GM12878 (cell line): ENCODE data around the gene IMMP2L. TPM values are rescaled to one million over a fixed set of nuclear protein-coding genes. Genes with fewer than 3 reads are reported as not detected.
A peak's percentile ranks its signal among the peaks of the same experiment; 100 is the strongest.

Experiments
- ATAC-seq: fragments of 200-7000 bp; cut with Tn5 transposase; 3 replicates; pipeline ENCODE4 v1.9.1; 2020; ENCODE audit warnings: mild to moderate bottlenecking, moderate library complexity
- BruUV-seq: library from RNA; stranded (reverse); fragments of 400-500 nt; replicated peaks from 2 replicates; lab custom pipeline; 2021; lab: Mats Ljungman, UMichigan
- CTCF ChIA-PET: fragments of 300-600 bp; sonication (Branson Sonifier 250); formaldehyde crosslinking; extraction: SDS; loops from one replicate; lab custom pipeline; 2021; ENCODE audit warnings: inconsistent platforms; lab: Yijun Ruan, JAX
- POLR2A ChIA-PET: fragments of 350-600 bp; formaldehyde crosslinking; extraction: SDS; loops from one replicate; lab custom pipeline; 2021; ENCODE audit warnings: inconsistent platforms; lab: Charles Lee
- RAD21 ChIA-PET: fragments of 300-600 bp; sonication (Branson Sonifier 250); formaldehyde crosslinking; loops from one replicate; lab custom pipeline; 2023; ENCODE audit warnings: antibody characterized with exemption; ENCODE audit not compliant: unreplicated experiment; lab: Charles Lee
- SMC1A ChIA-PET: fragments of 300-600 bp; sonication (Branson Sonifier 250); formaldehyde crosslinking; loops from one replicate; lab custom pipeline; 2023; ENCODE audit not compliant: unreplicated experiment, uncharacterized antibody; lab: Charles Lee
- DNase-seq: peaks from one replicate; pipeline ENCODE4 v3.0.0-alpha.2; 2011; ENCODE audit warnings: low read depth, low spot score
- FAIRE-seq: peaks from 3 replicates; lab custom pipeline; 2011; peaks lifted over from hg19 to GRCh38; lab: Jason Lieb, UNC
- H2AFZ ChIP-seq: 2 replicates; pipeline ENCODE4 v1.6.0; 2011; ENCODE audit warnings: low read depth, low read length, control low read depth; ENCODE audit not compliant: control insufficient read depth
- H3K27ac ChIP-seq: 2 replicates; pipeline ENCODE4 v1.5.1; 2011; ENCODE audit warnings: control low read depth; ENCODE audit not compliant: control insufficient read depth, insufficient read depth
- H3K27me3 ChIP-seq, 2 experiments: replicated peaks in 1 of 2; 2 replicates each; pipeline versions ENCODE4 v1.6.0 to v1.6.1; 2011; ENCODE audit warnings: low read length in 1 of 2; ENCODE audit not compliant: control insufficient read depth in 2 of 2, insufficient read depth in 2 of 2
- H3K36me3 ChIP-seq, 2 experiments: 2 replicates each; pipeline ENCODE4 v1.5.1; 2011; ENCODE audit warnings: low read length in 1 of 2; ENCODE audit not compliant: control insufficient read depth in 2 of 2, insufficient read depth in 2 of 2
- H3K4me1 ChIP-seq: 2 replicates; pipeline ENCODE4 v1.6.1; 2011; ENCODE audit warnings: mild to moderate bottlenecking, low read length, moderate library complexity, mixed read lengths; ENCODE audit not compliant: control insufficient read depth, insufficient read depth
- H3K4me2 ChIP-seq: 2 replicates; pipeline ENCODE4 v1.6.0; 2011; ENCODE audit warnings: control low read depth; ENCODE audit not compliant: control insufficient read depth, insufficient read depth
- H3K4me3 ChIP-seq: fragments of 200-600 bp; sonication (generic); 2 replicates; pipeline ENCODE4 v1.5.1; 2016
- H3K79me2 ChIP-seq: 2 replicates; pipeline ENCODE4 v1.6.0; 2011; ENCODE audit warnings: low read length; ENCODE audit not compliant: control insufficient read depth, insufficient read depth
- H3K9ac ChIP-seq: 2 replicates; pipeline ENCODE4 v1.8.0; 2011; ENCODE audit warnings: low read length, control low read depth, mixed read lengths; ENCODE audit not compliant: control insufficient read depth, insufficient read depth
- H3K9me3 ChIP-seq: replicated peaks from 3 replicates; pipeline ENCODE4 v1.5.1; 2011; ENCODE audit warnings: mild to moderate bottlenecking, low read length; ENCODE audit not compliant: control insufficient read depth, insufficient read depth
- H4K20me1 ChIP-seq: 2 replicates; pipeline ENCODE4 v1.6.0; 2011; ENCODE audit not compliant: control insufficient read depth, insufficient read depth
- ATF7 ChIP-seq: fragments of 450-650 bp; IDR thresholded peaks from 2 replicates; pipeline ENCODE4 v1.6.1; 2016; ENCODE audit warnings: low read depth, mild to moderate bottlenecking
- CEBPB ChIP-seq, 2 experiments: fragments of 150-350 bp in 1 of 2; IDR thresholded peaks; 2 replicates each; pipeline ENCODE4 v1.6.1; 2012 to 2014; ENCODE audit warnings: low read depth in 2 of 2, low read length in 2 of 2, borderline replicate concordance in 1 of 2, inconsistent platforms in 1 of 2
- CREB1 ChIP-seq: IDR thresholded peaks from 2 replicates; pipeline ENCODE4 v1.6.1; 2012; ENCODE audit warnings: low read depth, mild to moderate bottlenecking, inconsistent platforms
- DPF2 ChIP-seq: fragments of 450-650 bp; IDR thresholded peaks from 2 replicates; pipeline ENCODE4 v1.6.1; 2017; ENCODE audit warnings: mild to moderate bottlenecking
- EP300 ChIP-seq, 2 experiments: fragments of 150-350 bp in 1 of 2; IDR thresholded peaks; 2 replicates each; pipeline ENCODE4 v1.6.1; 2011 to 2012; ENCODE audit warnings: low read depth in 2 of 2, low read length in 2 of 2, borderline replicate concordance in 1 of 2, improper control_type of control experiment in 1 of 2, inconsistent platforms in 1 of 2; ENCODE audit not compliant: control insufficient read depth in 1 of 2
- FOXK2 ChIP-seq: fragments of 450-650 bp; IDR thresholded peaks from 2 replicates; pipeline ENCODE4 v1.6.1; 2017; ENCODE audit warnings: mild to moderate bottlenecking, moderate library complexity
- MEF2A ChIP-seq: IDR thresholded peaks from 2 replicates; pipeline ENCODE4 v1.6.1; 2011; ENCODE audit warnings: low read depth, mild to moderate bottlenecking, low read length, moderate library complexity; ENCODE audit not compliant: insufficient read depth
- MEF2B ChIP-seq: fragments of 450-650 bp; IDR thresholded peaks from 2 replicates; pipeline ENCODE4 v1.6.1; 2018; ENCODE audit warnings: mild to moderate bottlenecking, moderate library complexity; ENCODE audit not compliant: partially characterized antibody, poor library complexity, severe bottlenecking
- NBN ChIP-seq: fragments of 450-650 bp; IDR thresholded peaks from 2 replicates; pipeline ENCODE4 v1.6.1; 2016
- NFYB ChIP-seq: IDR thresholded peaks from 2 replicates; pipeline ENCODE4 v1.6.1; 2011; ENCODE audit warnings: low read depth, mild to moderate bottlenecking, low read length, improper control_type of control experiment, moderate library complexity; ENCODE audit not compliant: insufficient read depth
- NR2F1 ChIP-seq: fragments of 450-650 bp; conservative IDR thresholded peaks from 2 replicates; pipeline ENCODE4 v1.6.1; 2017; ENCODE audit warnings: mild to moderate bottlenecking
- RAD51 ChIP-seq: fragments of 450-650 bp; IDR thresholded peaks from 2 replicates; pipeline ENCODE4 v1.6.1; 2016; ENCODE audit warnings: moderate library complexity, mild to moderate bottlenecking, inconsistent platforms
- ZNF622 ChIP-seq: fragments of 450-650 bp; IDR thresholded peaks from 2 replicates; pipeline ENCODE4 v1.6.1; 2017; ENCODE audit warnings: mild to moderate bottlenecking, inconsistent platforms
- WGBS: methylation state at CpG from one replicate; pipeline ENCODE4 v1.1.6; 2016; ENCODE audit warnings: low lambda C conversion rate; ENCODE audit not compliant: insufficient replicate concordance, insufficient coverage; ENCODE audit errors: missing lambda C conversion rate; 5-methylcytosine and 5-hydroxymethylcytosine counted together
- in situ Hi-C: fragments of 300-500 bp; cut with MboI; formaldehyde crosslinking; loops from 9 replicates; pipeline ENCODE4 v1.14.3; 2018; ENCODE audit warnings: mixed read lengths
- intact Hi-C: fragments of 100-400 bp; cut with micrococcal nuclease; formaldehyde crosslinking; loops from one replicate; pipeline ENCODE4 v1.14.2; 2022; ENCODE audit not compliant: unreplicated experiment
- polyA plus RNA-seq, 11 experiments: library from polyadenylated mRNA; depleted of rRNA in 4 of 11; unstranded in 6 of 11; stranded (reverse) in 5 of 11; fragments of >200 nt; fragmentation: Nextera tagmentation in 4 of 11; fragmentation: Illumina TruSeq in 1 of 11; extraction: Ambion mirVana in 4 of 11; extraction: Trizol in 1 of 11; gene quantifications; 1 replicate in 1 of 11; 2 replicates in 10 of 11; pipeline versions ENCODE4 v1.2.1 to v1.2.3, GENCODE V29; 2011 to 2016; ENCODE audit warnings: inconsistent platforms in 2 of 11, missing spikeins in 2 of 11, low read depth in 1 of 11
- total RNA-seq, 4 experiments: library from RNA; depleted of rRNA in 3 of 4; stranded (reverse); fragments of >200 nt in 3 of 4; fragmentation: Illumina TruSeq in 1 of 4; extraction: Trizol in 1 of 4; gene quantifications; 2 replicates each; pipeline versions ENCODE4 v1.2.1 to v1.2.3, GENCODE V29; 2013 to 2021
- TF ChIP-seq, protein P1 (sequence below): fragments of 450-650 bp; IDR thresholded peaks from 2 replicates; pipeline ENCODE4 v1.6.1; 2017; ENCODE audit warnings: mild to moderate bottlenecking, low read depth, inconsistent platforms; ENCODE audit not compliant: poor library complexity, severe bottlenecking
- TF ChIP-seq, protein P2 (sequence below): IDR thresholded peaks from 2 replicates; pipeline ENCODE4 v1.6.1; 2012; ENCODE audit warnings: low read length, inconsistent platforms
- TF ChIP-seq, protein P3 (sequence below): IDR thresholded peaks from 2 replicates; pipeline ENCODE4 v1.6.1; 2011; ENCODE audit warnings: borderline replicate concordance, low read depth, mild to moderate bottlenecking, moderate library complexity, low read length; ENCODE audit not compliant: insufficient read depth, poor library complexity, severe bottlenecking
- TF ChIP-seq, protein P4 (sequence below): IDR thresholded peaks from 2 replicates; pipeline ENCODE4 v1.6.1; 2011; ENCODE audit warnings: borderline replicate concordance, low read depth, mild to moderate bottlenecking, moderate library complexity, mixed read lengths, low read length; ENCODE audit not compliant: insufficient read depth; ENCODE audit errors: extremely low read length

The IMMP2L gene
- total and polyA plus RNA-seq, 10 of the 15 experiments (the other 5 are each of a cell fraction or from before 2014, with no cell fraction given): 12.6 to 46.3 (median 19.6) TPM

DNA sequence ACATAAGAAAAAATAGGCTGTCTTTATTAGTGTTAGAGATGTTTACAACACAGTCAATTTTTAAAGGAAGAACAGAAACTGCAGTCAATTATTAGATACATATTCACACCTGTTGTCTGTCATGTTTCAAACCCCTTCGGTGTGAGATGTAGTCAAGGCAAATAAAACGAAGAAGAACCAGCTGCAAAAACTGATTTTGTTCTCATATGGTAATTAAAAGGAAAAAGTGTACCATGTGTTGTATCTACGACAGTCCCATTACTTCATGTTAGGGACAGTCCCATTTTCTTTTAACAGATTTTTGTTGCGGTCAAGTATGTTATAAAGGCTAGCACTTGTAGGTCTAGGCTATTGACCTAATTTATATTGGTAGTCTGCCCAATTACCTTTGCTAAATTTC lies 321.9 kb downstream of the IMMP2L start:
- intact Hi-C loops: no loop called here
- no peaks in the 10 kb centered on the region for H3K27me3 ChIP-seq
- ATAC-seq: peak; percentile 79
- no peaks in the 10 kb centered on the region for H4K20me1 ChIP-seq
- SMC1A ChIA-PET: interaction anchor here (0.6 to 1.3 kb wide), 3 partner anchors 102 to 491 kb away, joined by 3 read pairs; no protein-coding TSS in a partner anchor
- no peak overlapping the region for H3K4me3 ChIP-seq
- no peaks in the 10 kb centered on the region; the same call in 2 of the 3 replicates for H3K9me3 ChIP-seq
- no peak overlapping the region for H3K9ac ChIP-seq
- no peaks in the 10 kb centered on the region for H3K79me2 ChIP-seq
- in situ Hi-C loops: no loop called here
- no peaks in the 10 kb centered on the region for H3K4me1 ChIP-seq
- peak; percentile 66 for FAIRE-seq
- H3K27ac ChIP-seq: no peak overlapping the region
- 96% methylated on average over 4 of the region's 4 CpGs for WGBS
- no peak overlapping the region for H3K4me2 ChIP-seq
- no TSS peak for BruUV-seq
- RAD21 ChIA-PET: no interaction called here
- POLR2A ChIA-PET: no interaction called here
- CTCF ChIA-PET: interaction anchor here (0.6 kb wide), 1 partner anchor 11 kb away, joined by 4 read pairs; no protein-coding TSS in a partner anchor
- H3K36me3 ChIP-seq: no peaks in the 10 kb centered on the region
- H2AFZ ChIP-seq: no peak overlapping the region
- DNase-seq: no peak
- TF ChIP-seq FOXK2 (no peak), EP300 (IDR thresholded peaks at IDR 0.05; ENCODE audit: borderline replicate concordance in 1 of 2, control insufficient read depth in 1 of 2, low read depth in 2 of 2, low read length in 2 of 2) (0 out of 4 replicates have a peak, but pooled peaks of 1 of the 2 experiments have one; percentile 32), ATF7 (peak; percentile 75), NBN (no peak), NR2F1 (0 out of 2 replicates have a peak, but pooled peaks have one; percentile 26), ZNF622 (no peak), RAD51 (peak; percentile 56; the same call in 1 of the 2 replicates), CREB1 (no peak), CEBPB (IDR thresholded peaks at IDR 0.05; ENCODE audit: borderline replicate concordance in 1 of 2, low read depth in 2 of 2, low read length in 2 of 2) (no peak), DPF2 (peak; percentile 68; the same call in 1 of the 2 replicates), NFYB (no peak), MEF2A (no peak), MEF2B (peak; percentile 7)
- TF ChIP-seq, protein P1, sequence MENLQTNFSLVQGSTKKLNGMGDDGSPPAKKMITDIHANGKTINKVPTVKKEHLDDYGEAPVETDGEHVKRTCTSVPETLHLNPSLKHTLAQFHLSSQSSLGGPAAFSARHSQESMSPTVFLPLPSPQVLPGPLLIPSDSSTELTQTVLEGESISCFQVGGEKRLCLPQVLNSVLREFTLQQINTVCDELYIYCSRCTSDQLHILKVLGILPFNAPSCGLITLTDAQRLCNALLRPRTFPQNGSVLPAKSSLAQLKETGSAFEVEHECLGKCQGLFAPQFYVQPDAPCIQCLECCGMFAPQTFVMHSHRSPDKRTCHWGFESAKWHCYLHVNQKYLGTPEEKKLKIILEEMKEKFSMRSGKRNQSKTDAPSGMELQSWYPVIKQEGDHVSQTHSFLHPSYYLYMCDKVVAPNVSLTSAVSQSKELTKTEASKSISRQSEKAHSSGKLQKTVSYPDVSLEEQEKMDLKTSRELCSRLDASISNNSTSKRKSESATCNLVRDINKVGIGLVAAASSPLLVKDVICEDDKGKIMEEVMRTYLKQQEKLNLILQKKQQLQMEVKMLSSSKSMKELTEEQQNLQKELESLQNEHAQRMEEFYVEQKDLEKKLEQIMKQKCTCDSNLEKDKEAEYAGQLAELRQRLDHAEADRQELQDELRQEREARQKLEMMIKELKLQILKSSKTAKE: peak; percentile 47
- TF ChIP-seq, protein P2, sequence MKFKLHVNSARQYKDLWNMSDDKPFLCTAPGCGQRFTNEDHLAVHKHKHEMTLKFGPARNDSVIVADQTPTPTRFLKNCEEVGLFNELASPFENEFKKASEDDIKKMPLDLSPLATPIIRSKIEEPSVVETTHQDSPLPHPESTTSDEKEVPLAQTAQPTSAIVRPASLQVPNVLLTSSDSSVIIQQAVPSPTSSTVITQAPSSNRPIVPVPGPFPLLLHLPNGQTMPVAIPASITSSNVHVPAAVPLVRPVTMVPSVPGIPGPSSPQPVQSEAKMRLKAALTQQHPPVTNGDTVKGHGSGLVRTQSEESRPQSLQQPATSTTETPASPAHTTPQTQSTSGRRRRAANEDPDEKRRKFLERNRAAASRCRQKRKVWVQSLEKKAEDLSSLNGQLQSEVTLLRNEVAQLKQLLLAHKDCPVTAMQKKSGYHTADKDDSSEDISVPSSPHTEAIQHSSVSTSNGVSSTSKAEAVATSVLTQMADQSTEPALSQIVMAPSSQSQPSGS: no peak
- TF ChIP-seq, protein P3, sequence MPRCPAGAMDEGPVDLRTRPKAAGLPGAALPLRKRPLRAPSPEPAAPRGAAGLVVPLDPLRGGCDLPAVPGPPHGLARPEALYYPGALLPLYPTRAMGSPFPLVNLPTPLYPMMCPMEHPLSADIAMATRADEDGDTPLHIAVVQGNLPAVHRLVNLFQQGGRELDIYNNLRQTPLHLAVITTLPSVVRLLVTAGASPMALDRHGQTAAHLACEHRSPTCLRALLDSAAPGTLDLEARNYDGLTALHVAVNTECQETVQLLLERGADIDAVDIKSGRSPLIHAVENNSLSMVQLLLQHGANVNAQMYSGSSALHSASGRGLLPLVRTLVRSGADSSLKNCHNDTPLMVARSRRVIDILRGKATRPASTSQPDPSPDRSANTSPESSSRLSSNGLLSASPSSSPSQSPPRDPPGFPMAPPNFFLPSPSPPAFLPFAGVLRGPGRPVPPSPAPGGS: no peak
- TF ChIP-seq, protein P4, sequence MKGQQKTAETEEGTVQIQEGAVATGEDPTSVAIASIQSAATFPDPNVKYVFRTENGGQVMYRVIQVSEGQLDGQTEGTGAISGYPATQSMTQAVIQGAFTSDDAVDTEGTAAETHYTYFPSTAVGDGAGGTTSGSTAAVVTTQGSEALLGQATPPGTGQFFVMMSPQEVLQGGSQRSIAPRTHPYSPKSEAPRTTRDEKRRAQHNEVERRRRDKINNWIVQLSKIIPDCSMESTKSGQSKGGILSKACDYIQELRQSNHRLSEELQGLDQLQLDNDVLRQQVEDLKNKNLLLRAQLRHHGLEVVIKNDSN: no peak
